Naive thymus-derived CD4-positive, alpha-beta T cell (primary cell): ENCODE measurements around the gene XYLT2. TPM values are rescaled to one million over a fixed set of nuclear protein-coding genes. Genes with fewer than 3 reads are reported as not detected.
A peak's percentile ranks its signal among the peaks of the same experiment; 100 is the strongest.

Experiments used
- ATAC-seq: fragments of 150-1000 bp; cut with Tn5 transposase; 2 replicates; pipeline ENCODE4 v1.10.0; 2021; ENCODE audit warnings: mild to moderate bottlenecking, moderate library complexity
- CTCF ChIA-PET: fragments of 350-600 bp; sonication (Branson Sonifier 250); formaldehyde crosslinking; loops from one replicate; lab custom pipeline; 2021; ENCODE audit warnings: antibody characterized with exemption; lab: Charles Lee
- POLR2A ChIA-PET: fragments of 350-600 bp; sonication (Branson Sonifier 250); formaldehyde crosslinking; loops from one replicate; lab custom pipeline; 2021; ENCODE audit warnings: antibody characterized with exemption, inconsistent platforms; lab: Charles Lee
- DNase-seq, 9 donors: peaks; one replicate each; pipeline versions ENCODE4 v3.0.0 to v3.0.0-alpha.2; 2020 to 2022; ENCODE audit warnings: mixed read lengths in 1 of 9
- H3K27ac ChIP-seq: one replicate; pipeline ENCODE4 v1.7.0; 2013; ENCODE audit warnings: mild to moderate bottlenecking, low read depth, low read length, moderate library complexity
- H3K27me3 ChIP-seq, 2 donors: one replicate each; pipeline ENCODE4 v1.7.0; 2013; ENCODE audit warnings: low read length in 2 of 2, mild to moderate bottlenecking in 2 of 2, moderate library complexity in 2 of 2; ENCODE audit not compliant: control insufficient read depth in 2 of 2, insufficient read depth in 2 of 2
- H3K36me3 ChIP-seq, 3 experiments: 1 replicate in 2 of 3; 2 replicates in 1 of 3; pipeline ENCODE4 v1.7.0; 2013; ENCODE audit warnings: low read length in 3 of 3, mild to moderate bottlenecking in 3 of 3, moderate library complexity in 1 of 3; ENCODE audit not compliant: insufficient read depth in 3 of 3, control insufficient read depth in 2 of 3
- H3K4me1 ChIP-seq, 2 donors: one replicate each; pipeline ENCODE4 v1.7.0; 2013; ENCODE audit warnings: low read length in 2 of 2, mild to moderate bottlenecking in 2 of 2, moderate library complexity in 1 of 2; ENCODE audit not compliant: control insufficient read depth in 2 of 2, insufficient read depth in 2 of 2
- H3K4me3 ChIP-seq: 2 replicates; pipeline ENCODE4 v1.7.0; 2013; ENCODE audit warnings: mild to moderate bottlenecking, low read length
- H3K9me3 ChIP-seq, 3 experiments: 1 replicate in 2 of 3; 2 replicates in 1 of 3; pipeline ENCODE4 v1.7.0; 2013; ENCODE audit warnings: low read length in 3 of 3; ENCODE audit not compliant: control insufficient read depth in 2 of 3
- H3K27ac Mint-ChIP-seq, 9 donors: one replicate each; pipeline ENCODE4 v1.8.0; 2020 to 2022; ENCODE audit warnings: mixed read lengths in 9 of 9, mild to moderate bottlenecking in 8 of 9, moderate library complexity in 5 of 9, inconsistent platforms in 2 of 9
- H3K27me3 Mint-ChIP-seq, 5 donors: one replicate each; pipeline ENCODE4 v1.8.0; 2021 to 2022; ENCODE audit warnings: mixed read lengths in 5 of 5, mild to moderate bottlenecking in 1 of 5
- H3K36me3 Mint-ChIP-seq, 5 donors: one replicate each; pipeline ENCODE4 v1.8.0; 2020 to 2022; ENCODE audit warnings: mixed read lengths in 5 of 5, mild to moderate bottlenecking in 3 of 5, inconsistent platforms in 1 of 5
- H3K4me1 Mint-ChIP-seq, 7 donors: one replicate each; pipeline ENCODE4 v1.8.0; 2020 to 2022; ENCODE audit warnings: mixed read lengths in 7 of 7, mild to moderate bottlenecking in 3 of 7, inconsistent platforms in 1 of 7
- H3K4me3 Mint-ChIP-seq, 10 donors: one replicate each; pipeline ENCODE4 v1.8.0; 2020 to 2022; ENCODE audit warnings: mild to moderate bottlenecking in 10 of 10, mixed read lengths in 10 of 10, moderate library complexity in 6 of 10, inconsistent platforms in 2 of 10
- H3K9me3 Mint-ChIP-seq, 11 donors: one replicate each; pipeline ENCODE4 v1.8.0; 2020 to 2022; ENCODE audit warnings: mixed read lengths in 11 of 11, mild to moderate bottlenecking in 4 of 11, inconsistent platforms in 1 of 11, moderate library complexity in 1 of 11
- intact Hi-C, 2 donors: fragments of 100-400 bp; cut with micrococcal nuclease; formaldehyde crosslinking; loops; one replicate each; pipeline ENCODE4 v1.15.1; 2023
- polyA plus RNA-seq, 2 donors: library from polyadenylated mRNA; unstranded; fragments of 300-500 nt; fragmentation: Illumina TruSeq; gene quantifications; one replicate each; pipeline ENCODE4 v1.2.3, GENCODE V29; 2021
- total RNA-seq, 6 experiments: library from RNA in 5 of 6; stranded (reverse) in 5 of 6; gene quantifications; 1 replicate in 5 of 6; 2 replicates in 1 of 6; pipeline ENCODE4 v1.2.3 and lab custom pipeline; 2021 to 2026

XYLT2 gene
- total and polyA plus RNA-seq, 7 experiments from 2014 or later = 8.0 to 43.7 (median 25.0) TPM

GRCh38 chr17:50379351-50380132, 33.6 kb downstream of the XYLT2 start:
- Mint-ChIP-seq H3K4me3 (no peak overlapping the region), H3K27ac (peak overlapping the region in 1 of 9 donors; percentile 14), H3K4me1 (peaks cover 0 to 4% (median 0%) of the 10 kb centered on the region in 7 donors), H3K9me3 (no peaks in the 10 kb centered on the region), H3K27me3 (no peaks in the 10 kb centered on the region), H3K36me3 (peaks cover 0 to 19% (median 6%) of the 10 kb centered on the region in 5 donors)
- Histone ChIP-seq H3K36me3 (peaks cover 5 to 46% (median 18%) of the 10 kb centered on the region in 3 experiments), H3K4me3 (no peak overlapping the region), H3K9me3 (no peaks in the 10 kb centered on the region), H3K27me3 (no peaks in the 10 kb centered on the region), H3K4me1 (no peaks in the 10 kb centered on the region), H3K27ac (no peak overlapping the region)
- DNase-seq (no peak), ATAC-seq (peak; percentile 31)
- POLR2A ChIA-PET = interaction anchor here (2.1 kb wide), 1 partner anchor 18 kb away, joined by 7 read pairs; the partner anchor contains the start of gene LRRC59
- CTCF ChIA-PET = interaction anchor here (0.6 to 1.1 kb wide), 2 partner anchors 17 to 202 kb away, joined by 3 to 5 read pairs; no protein-coding TSS in a partner anchor
- intact Hi-C loops = no loop called here

- no peaks in the 10 kb centered on the region for H3K9me3 ChIP-seq
- no peaks in the 10 kb centered on the region for H3K9me3 Mint-ChIP-seq
- DNase-seq = no peak
- POLR2A ChIA-PET = interaction anchor here (1.4 to 2.1 kb wide), 2 partner anchors 11 to 17 kb away, joined by 4 to 7 read pairs; partner anchors contain the start of gene LRRC59
- peaks cover 8 to 28% (median 12%) of the 10 kb centered on the region in 5 donors for H3K36me3 Mint-ChIP-seq
- intact Hi-C loops = no loop called here
- H3K27me3 ChIP-seq = no peaks in the 10 kb centered on the region
- no peak overlapping the region for H3K4me3 ChIP-seq
- CTCF ChIA-PET = interaction anchor here (1.1 kb wide), 1 partner anchor 18 kb away, joined by 5 read pairs; no protein-coding TSS in a partner anchor
- no peaks in the 10 kb centered on the region for H3K4me1 ChIP-seq
- ATAC-seq = peak; percentile 17
- H3K4me3 Mint-ChIP-seq = no peak overlapping the region
- H3K27me3 Mint-ChIP-seq = no peaks in the 10 kb centered on the region
- H3K36me3 ChIP-seq = peaks cover 10 to 56% (median 24%) of the 10 kb centered on the region in 3 experiments
- H3K4me1 Mint-ChIP-seq = peaks cover 0 to 4% (median 0%) of the 10 kb centered on the region in 7 donors
- no peak overlapping the region for H3K27ac ChIP-seq
- no peak overlapping the region for H3K27ac Mint-ChIP-seq
These were observed 34.7 kb downstream of the XYLT2 start for GRCh38 chr17:50380369-50381259.

DNA sequence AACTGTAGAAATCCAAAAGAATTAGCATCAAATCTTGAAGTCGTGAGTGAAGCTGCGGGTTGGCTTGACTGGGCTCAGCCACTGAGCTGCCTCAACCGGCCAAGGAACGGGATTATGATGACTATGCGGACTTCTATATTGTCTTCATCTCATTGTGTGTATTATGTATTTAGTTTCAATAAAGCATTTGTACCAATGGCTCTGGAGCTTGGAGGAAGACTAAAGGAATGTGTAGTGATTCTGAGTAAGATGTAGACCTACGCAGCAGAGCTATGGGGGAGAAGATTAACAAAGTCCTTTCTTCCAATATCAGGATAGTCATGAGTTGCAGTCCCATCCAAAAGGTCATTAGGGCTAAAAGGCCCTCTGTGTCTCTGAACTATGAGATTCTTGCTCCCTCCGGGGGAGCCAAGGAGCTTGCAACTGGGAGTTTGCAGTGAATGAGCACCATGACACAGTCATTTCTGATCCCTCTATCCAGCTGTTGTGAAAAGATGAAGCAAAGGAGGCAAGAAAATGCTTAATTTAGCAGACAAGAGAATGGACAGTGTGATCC, 35.4 kb downstream of the XYLT2 start:
- Mint-ChIP-seq H3K4me1 (peaks cover 0 to 4% (median 0%) of the 10 kb centered on the region in 7 donors), H3K27ac (peak overlapping the region in 2 of 9 donors; percentile 4 to 54), H3K27me3 (no peaks in the 10 kb centered on the region), H3K36me3 (peaks cover 11 to 32% (median 12%) of the 10 kb centered on the region in 5 donors), H3K9me3 (no peaks in the 10 kb centered on the region), H3K4me3 (no peak overlapping the region)
- ChIA-PET POLR2A (interaction anchor here (1.4 to 2.3 kb wide), 2 partner anchors 8 to 10 kb away, joined by 4 to 7 read pairs; partner anchors contain the start of genes EME1 and MRPL27), CTCF (no interaction called here)
- no peaks in the 10 kb centered on the region for H3K27me3 ChIP-seq
- no peak overlapping the region for H3K27ac ChIP-seq
- H3K4me3 ChIP-seq = no peak overlapping the region
- no peaks in the 10 kb centered on the region for H3K9me3 ChIP-seq
- no peaks in the 10 kb centered on the region for H3K4me1 ChIP-seq
- H3K36me3 ChIP-seq = peaks cover 10 to 63% (median 25%) of the 10 kb centered on the region in 3 experiments
- intact Hi-C loops = no loop called here
- ATAC-seq (no peak), DNase-seq (no peak)

DNA sequence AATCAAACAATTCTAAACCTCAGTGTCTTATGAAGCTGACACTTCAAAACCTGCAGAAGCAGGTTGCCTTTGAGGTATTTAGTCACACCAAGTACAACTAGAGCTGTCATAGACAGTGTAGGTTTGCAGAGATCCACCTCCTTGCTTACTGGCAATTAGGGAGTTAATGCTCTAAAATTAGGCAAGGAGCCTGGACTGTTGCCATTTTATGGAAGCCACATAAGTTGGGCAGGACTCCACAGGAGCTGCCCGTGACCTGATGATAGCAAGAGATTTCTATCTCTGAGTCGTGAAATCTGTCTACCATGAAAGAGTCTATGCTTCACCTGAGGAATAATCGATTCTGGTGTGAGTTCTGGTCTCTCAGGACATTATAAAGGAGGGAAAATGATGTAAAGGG, 36.0 kb downstream of the XYLT2 start:
- CTCF ChIA-PET = no interaction called here
- Mint-ChIP-seq H3K27ac (peak overlapping the region in 1 of 9 donors; percentile 13), H3K4me1 (peaks cover 0 to 4% (median 0%) of the 10 kb centered on the region in 7 donors)

DNA sequence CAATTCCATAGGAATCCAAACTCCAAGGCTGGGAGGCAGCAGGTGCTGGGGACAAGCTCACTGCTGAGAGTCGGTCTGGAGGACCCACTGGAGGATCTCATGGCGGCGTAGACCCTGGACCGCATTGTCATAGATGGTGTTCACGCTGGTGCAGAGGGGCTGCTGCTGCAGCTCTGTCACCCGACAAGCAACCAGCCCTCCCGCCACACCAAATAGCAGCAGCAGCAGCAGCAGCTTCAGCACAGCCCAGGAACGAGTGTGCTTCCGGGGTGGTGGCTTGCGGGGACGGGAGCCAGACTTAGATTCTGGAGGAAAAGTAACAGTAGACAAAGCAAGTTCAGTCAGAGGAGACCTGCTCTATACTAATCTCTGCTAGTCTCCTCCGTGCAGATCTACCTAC, 37.0 kb downstream of the XYLT2 start:
- H3K27ac ChIP-seq = no peak overlapping the region
- no peaks in the 10 kb centered on the region for H3K4me1 ChIP-seq
- H3K27ac Mint-ChIP-seq = no peak overlapping the region
- ChIA-PET POLR2A (interaction anchor here (2.3 kb wide), 1 partner anchor 10 kb away, joined by 7 read pairs; the partner anchor contains the start of genes EME1 and MRPL27), CTCF (no interaction called here)
- ATAC-seq (no peak), DNase-seq (no peak)
- H3K27me3 ChIP-seq = no peaks in the 10 kb centered on the region
- H3K36me3 Mint-ChIP-seq = peaks cover 16 to 47% (median 24%) of the 10 kb centered on the region in 5 donors
- H3K4me3 ChIP-seq = no peak overlapping the region
- no peaks in the 10 kb centered on the region for H3K27me3 Mint-ChIP-seq
- H3K9me3 ChIP-seq = no peaks in the 10 kb centered on the region
- no peaks in the 10 kb centered on the region for H3K9me3 Mint-ChIP-seq
- intact Hi-C loops = no loop called here
- H3K4me1 Mint-ChIP-seq = peaks cover 0 to 8% (median 0%) of the 10 kb centered on the region in 7 donors
- H3K4me3 Mint-ChIP-seq = no peak overlapping the region
- peaks cover 10 to 79% (median 40%) of the 10 kb centered on the region in 3 experiments for H3K36me3 ChIP-seq

More for the DNA sequence above, 36.0 kb downstream of the XYLT2 start:
- Mint-ChIP-seq H3K27me3 (no peaks in the 10 kb centered on the region), H3K9me3 (no peaks in the 10 kb centered on the region), H3K4me3 (no peak overlapping the region), H3K36me3 (peaks cover 13 to 38% (median 15%) of the 10 kb centered on the region in 5 donors)
- Histone ChIP-seq H3K27me3 (no peaks in the 10 kb centered on the region), H3K4me3 (no peak overlapping the region), H3K36me3 (peaks cover 10 to 69% (median 30%) of the 10 kb centered on the region in 3 experiments), H3K9me3 (no peaks in the 10 kb centered on the region), H3K27ac (no peak overlapping the region), H3K4me1 (no peaks in the 10 kb centered on the region)
- intact Hi-C loops = no loop called here
- POLR2A ChIA-PET = interaction anchor here (1.4 to 2.3 kb wide), 2 partner anchors 9 to 10 kb away, joined by 4 to 7 read pairs; partner anchors contain the start of genes EME1 and MRPL27
- no peak for ATAC-seq
- DNase-seq = no peak

DNA sequence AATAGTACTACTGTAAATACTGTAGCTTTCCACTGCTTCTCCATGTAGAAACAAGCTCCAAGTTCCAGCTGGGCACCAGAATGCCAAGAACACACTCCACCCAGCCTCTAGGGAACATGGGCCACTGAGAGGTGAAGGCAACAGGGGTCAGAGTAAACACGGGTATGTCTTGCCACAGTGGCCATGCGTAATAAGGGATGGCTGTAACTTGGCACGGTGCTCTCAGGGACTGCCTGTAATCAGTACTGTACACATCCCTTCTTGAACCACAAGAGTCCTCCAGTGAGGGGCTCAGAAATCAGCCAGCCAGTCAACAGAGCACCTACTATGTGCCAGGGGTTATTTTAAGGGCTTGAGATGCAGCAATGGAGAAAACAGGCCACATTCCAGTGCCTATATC, 40.6 kb downstream of the XYLT2 start:
- no peak for ATAC-seq
- peaks cover 0 to 8% (median 0%) of the 10 kb centered on the region in 7 donors for H3K4me1 Mint-ChIP-seq
- H3K4me1 ChIP-seq = no peaks in the 10 kb centered on the region
- H3K27me3 Mint-ChIP-seq = no peaks in the 10 kb centered on the region
- H3K36me3 Mint-ChIP-seq = peaks cover 20 to 67% (median 28%) of the 10 kb centered on the region in 5 donors
- H3K4me3 ChIP-seq = no peak overlapping the region
- H3K36me3 ChIP-seq = peaks cover 13 to 99% (median 50%) of the 10 kb centered on the region in 3 experiments
- no peak for DNase-seq
- no peaks in the 10 kb centered on the region for H3K9me3 ChIP-seq
- H3K27ac Mint-ChIP-seq = peak overlapping the region in 1 of 9 donors; percentile 41
- CTCF ChIA-PET = interaction anchor here (1.0 kb wide), 1 partner anchor 12 kb away, joined by 6 read pairs; no protein-coding TSS in a partner anchor
- intact Hi-C loops = no loop called here
- H3K27me3 ChIP-seq = no peaks in the 10 kb centered on the region
- H3K4me3 Mint-ChIP-seq = no peak overlapping the region
- no peaks in the 10 kb centered on the region for H3K9me3 Mint-ChIP-seq
- POLR2A ChIA-PET = interaction anchor here (1.2 to 2.3 kb wide), 3 partner anchors 10 to 24 kb away, joined by 3 to 7 read pairs (median 7); no protein-coding TSS in a partner anchor
- no peak overlapping the region for H3K27ac ChIP-seq
